Spleen (tissue), 7 donors: ENCODE results near the gene TUBB8.

Experiments
- POLR2A ChIP-seq, 3 donors: fragments of 450-650 bp; IDR thresholded peaks; one replicate each; pipeline ENCODE4 v1.5.1; 2017; ENCODE audit warnings: antibody characterized with exemption in 3 of 3, mild to moderate bottlenecking in 1 of 3
- POLR2AphosphoS5 ChIP-seq, 3 donors: sonication (generic); formaldehyde crosslinking; IDR thresholded peaks; one replicate each; pipeline ENCODE4 v1.5.1; 2017; ENCODE audit warnings: antibody characterized with exemption in 3 of 3
- TF ChIP-seq, protein P1 (sequence below), 11 experiments: fragments of 200-600 bp in 7 of 11; fragments of 450-650 bp in 4 of 11; sonication (generic) in 4 of 11; IDR thresholded peaks in 8 of 11; conservative IDR thresholded peaks in 3 of 11; 1 replicate in 7 of 11; 2 replicates in 4 of 11; pipeline versions ENCODE4 v1.4.0 to v1.8.0; 2016 to 2021; ENCODE audit warnings: antibody characterized with exemption in 11 of 11, inconsistent platforms in 4 of 11, mild to moderate bottlenecking in 1 of 11
- donor health status: DM: no; HTN: no; CAD: no; lungs with moderate emphysema.
- donor health status: DM: no; HTN: no; CAD: no.
- donor health status: DM: no; HTN: no; CAD: no.

DNA sequence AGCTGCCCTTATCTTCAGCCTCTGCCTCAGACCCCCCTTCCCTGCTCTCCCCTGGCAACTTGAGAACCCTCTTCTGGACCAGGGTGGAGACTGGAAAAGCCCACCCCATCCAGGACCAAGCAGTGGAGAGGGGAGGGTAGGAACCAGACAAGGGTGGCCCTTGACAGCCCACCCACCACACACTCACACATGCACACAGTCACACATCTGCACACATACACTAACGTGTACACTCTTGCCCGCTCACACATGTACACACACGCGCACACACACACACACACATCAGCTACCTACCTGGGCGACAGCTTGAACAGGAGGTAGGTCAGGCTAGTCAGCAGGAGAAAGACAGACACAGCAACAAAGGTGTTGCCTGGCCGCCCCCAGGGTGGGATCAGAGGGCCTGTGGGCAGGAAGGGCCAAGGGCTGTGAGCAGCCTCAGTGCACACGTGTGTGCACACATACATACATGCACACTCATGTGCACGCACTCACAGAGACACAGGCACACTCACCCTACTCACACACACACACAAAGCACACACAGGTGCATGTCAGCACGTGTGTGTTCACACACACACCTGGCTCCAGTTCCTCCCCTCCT is 34.9 kb upstream of the TUBB8 start:
- TF ChIP-seq, protein P1, sequence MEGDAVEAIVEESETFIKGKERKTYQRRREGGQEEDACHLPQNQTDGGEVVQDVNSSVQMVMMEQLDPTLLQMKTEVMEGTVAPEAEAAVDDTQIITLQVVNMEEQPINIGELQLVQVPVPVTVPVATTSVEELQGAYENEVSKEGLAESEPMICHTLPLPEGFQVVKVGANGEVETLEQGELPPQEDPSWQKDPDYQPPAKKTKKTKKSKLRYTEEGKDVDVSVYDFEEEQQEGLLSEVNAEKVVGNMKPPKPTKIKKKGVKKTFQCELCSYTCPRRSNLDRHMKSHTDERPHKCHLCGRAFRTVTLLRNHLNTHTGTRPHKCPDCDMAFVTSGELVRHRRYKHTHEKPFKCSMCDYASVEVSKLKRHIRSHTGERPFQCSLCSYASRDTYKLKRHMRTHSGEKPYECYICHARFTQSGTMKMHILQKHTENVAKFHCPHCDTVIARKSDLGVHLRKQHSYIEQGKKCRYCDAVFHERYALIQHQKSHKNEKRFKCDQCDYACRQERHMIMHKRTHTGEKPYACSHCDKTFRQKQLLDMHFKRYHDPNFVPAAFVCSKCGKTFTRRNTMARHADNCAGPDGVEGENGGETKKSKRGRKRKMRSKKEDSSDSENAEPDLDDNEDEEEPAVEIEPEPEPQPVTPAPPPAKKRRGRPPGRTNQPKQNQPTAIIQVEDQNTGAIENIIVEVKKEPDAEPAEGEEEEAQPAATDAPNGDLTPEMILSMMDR (IDR thresholded peaks at IDR 0.05 in 8 of 11, conservative IDR thresholded peaks at IDR 0.05 in 3 of 11), result no peak
- TF ChIP-seq POLR2AphosphoS5 (IDR thresholded peaks at IDR 0.05) (no peak), POLR2A (IDR thresholded peaks at IDR 0.05) (no peak)
